Type B pancreatic cell (in vitro differentiated cells): ENCODE results near the gene SLC38A10. TPM values are rescaled to one million over a fixed set of nuclear protein-coding genes. Genes with fewer than 3 reads are reported as not detected.

ENCODE experiments used
- DNase-seq: peaks from one replicate; pipeline ENCODE4 v3.0.0; 2021; ENCODE audit warnings: mixed read lengths; ENCODE audit not compliant: unreplicated experiment; ENCODE audit errors: extremely low spot score
- H3K27ac Mint-ChIP-seq: 2 replicates; pipeline ENCODE4 v1.8.0; 2021; ENCODE audit warnings: mild to moderate bottlenecking, mixed read lengths
- H3K27me3 Mint-ChIP-seq: 2 replicates; pipeline ENCODE4 v1.8.0; 2021; ENCODE audit warnings: mixed read lengths
- H3K36me3 Mint-ChIP-seq: 2 replicates; pipeline ENCODE4 v1.8.0; 2021; ENCODE audit warnings: mixed read lengths
- H3K4me1 Mint-ChIP-seq: one replicate; pipeline ENCODE4 v1.8.0; 2021; ENCODE audit warnings: mixed read lengths; ENCODE audit not compliant: unreplicated experiment
- H3K4me3 Mint-ChIP-seq: 2 replicates; pipeline ENCODE4 v1.8.0; 2021; ENCODE audit warnings: mild to moderate bottlenecking, mixed read lengths
- H3K9me3 Mint-ChIP-seq: 2 replicates; pipeline ENCODE4 v1.8.0; 2021; ENCODE audit warnings: mixed read lengths
- CTCF ChIP-seq: fragments of 200-600 bp; sonication (generic); conservative IDR thresholded peaks from 2 replicates; pipeline ENCODE4 v1.5.0; 2021; ENCODE audit warnings: antibody characterized with exemption, mild to moderate bottlenecking
- total RNA-seq: library from RNA; stranded (reverse); gene quantifications from 2 replicates; pipeline ENCODE4 v1.2.1, GENCODE V29; 2021; ENCODE audit warnings: low replicate concordance

Gene SLC38A10
- total RNA-seq, 1 donor from 2014 or later: 85.0 TPM

- Mint-ChIP-seq H3K27me3 (no peaks in the 10 kb centered on the region), H3K9me3 (no peaks in the 10 kb centered on the region), H3K4me3 (no peak overlapping the region), H3K4me1 (peaks cover 17% of the 10 kb centered on the region), H3K36me3 (peaks cover 5% of the 10 kb centered on the region), H3K27ac (no peak overlapping the region)
- no peak for TF ChIP-seq CTCF
- no peak for DNase-seq
Observed at GRCh38 chr17:81251094-81251708, 43.9 kb downstream of the SLC38A10 start.

GRCh38 chr17:81250286-81251093 lies 44.6 kb downstream of the SLC38A10 start:
- Mint-ChIP-seq H3K4me3 (no peak overlapping the region), H3K9me3 (no peaks in the 10 kb centered on the region), H3K27me3 (no peaks in the 10 kb centered on the region), H3K4me1 (peaks cover 17% of the 10 kb centered on the region), H3K27ac (no peak overlapping the region), H3K36me3 (peaks cover 5% of the 10 kb centered on the region)
- DNase-seq: no peak
- no peak for TF ChIP-seq CTCF

- Mint-ChIP-seq H3K27me3 (no peaks in the 10 kb centered on the region), H3K4me1 (peaks cover 8% of the 10 kb centered on the region), H3K27ac (no peak overlapping the region), H3K4me3 (no peak overlapping the region), H3K9me3 (no peaks in the 10 kb centered on the region), H3K36me3 (peaks cover 5% of the 10 kb centered on the region)
- DNase-seq: no peak
- TF ChIP-seq CTCF: no peak
Observed at GRCh38 chr17:81249223-81250040, 45.7 kb downstream of the SLC38A10 start.

GRCh38 chr17:81248649-81249048 lies 46.5 kb downstream of the SLC38A10 start:
- no peak overlapping the region for H3K4me3 Mint-ChIP-seq
- H3K36me3 Mint-ChIP-seq: peaks cover 5% of the 10 kb centered on the region
- no peak overlapping the region for H3K27ac Mint-ChIP-seq
- no peaks in the 10 kb centered on the region for H3K9me3 Mint-ChIP-seq
- DNase-seq: no peak
- H3K27me3 Mint-ChIP-seq: no peaks in the 10 kb centered on the region
- peaks cover 7% of the 10 kb centered on the region for H3K4me1 Mint-ChIP-seq
- TF ChIP-seq CTCF: no peak

- H3K4me1 Mint-ChIP-seq: no peaks in the 10 kb centered on the region
- no peak overlapping the region for H3K4me3 Mint-ChIP-seq
- no peaks in the 10 kb centered on the region for H3K36me3 Mint-ChIP-seq
- H3K27ac Mint-ChIP-seq: no peak overlapping the region
- H3K27me3 Mint-ChIP-seq: no peaks in the 10 kb centered on the region
- H3K9me3 Mint-ChIP-seq: no peaks in the 10 kb centered on the region
- no peak for DNase-seq
- TF ChIP-seq CTCF: no peak
Observed at GRCh38 chr17:81247339-81247990, 47.6 kb downstream of the SLC38A10 start.
